ENCODE measurements around the gene PCBP2. TPM values are rescaled to one million over a fixed set of nuclear protein-coding genes. Genes with fewer than 3 reads are reported as not detected.

PCBP2 gene
- total and polyA plus RNA-seq, 4 donors = 510 to 688 (median 545) TPM

DNA sequence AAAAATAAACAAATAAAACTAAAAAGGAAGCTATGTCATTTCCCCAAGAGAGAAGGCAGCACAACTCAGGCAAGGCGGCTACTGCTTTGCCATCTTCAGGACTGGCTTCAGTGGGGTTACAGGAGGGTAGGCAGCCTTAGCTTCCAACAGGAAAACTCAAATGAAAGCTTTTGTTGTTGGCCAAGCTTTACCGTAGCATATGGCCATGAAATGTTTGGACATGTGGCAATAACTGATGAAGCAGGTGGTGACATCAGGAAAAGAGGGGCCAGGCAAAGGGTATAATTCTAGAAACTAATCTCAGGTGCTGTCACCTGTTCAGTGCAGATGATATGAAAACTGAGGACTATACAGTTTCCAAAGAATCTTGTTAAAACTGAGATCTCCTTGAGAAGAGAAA lies 78.2 kb downstream of the PCBP2 start:
- Histone ChIP-seq H3K27me3 (ENCODE audit: control insufficient read depth in 1 of 2, insufficient read depth in 2 of 2, low read length in 1 of 2) (no peaks in the 10 kb centered on the region), H3K9me3 (ENCODE audit: control insufficient read depth, low read length) (no peaks in the 10 kb centered on the region), H3K36me3 (ENCODE audit: control insufficient read depth in 1 of 2, insufficient read depth in 2 of 2, low read length in 1 of 2) (peaks cover 4 to 8% of the 10 kb centered on the region in 2 donors), H3K4me1 (ENCODE audit: control insufficient read depth in 1 of 2, insufficient read depth in 2 of 2, low read length in 2 of 2) (no peaks in the 10 kb centered on the region), H3K4me3 (ENCODE audit: low read length in 2 of 2) (no peak overlapping the region), H3K27ac (ENCODE audit: low read depth in 1 of 2, low read length in 2 of 2) (no peak overlapping the region)
- 92 to 95% methylated on average over 2 of the region's 2 CpGs for WGBS, 2 donors
- ATAC-seq (ENCODE audit: low FRiP score) = no peak
- intact Hi-C loops (cut with DNase I) = no loop called here
- no peak for DNase-seq

Other genes starting within 250 kb of the PCBP2 start
- gene ITGB7, start 244.9 kb upstream of the PCBP2 start, total RNA-seq = 1 to 10 TPM; 3.2 to 5.8 TPM
- gene ITGB7, start 244.9 kb upstream of the PCBP2 start, polyA plus RNA-seq = 1 to 10 TPM; 1.4 to 4.9 TPM
- 10 to 100 TPM; 32.7 to 63.9 TPM for gene RARG, start 219.9 kb upstream of the PCBP2 start, total RNA-seq
- gene RARG, start 219.9 kb upstream of the PCBP2 start, polyA plus RNA-seq = 10 to 100 TPM; 14.5 to 35.6 TPM
- gene ESPL1, start 183.8 kb upstream of the PCBP2 start, total RNA-seq = 1 to 10 TPM in 1 of 2 donors, under 1 TPM in 1; 0.49 to 2.8 TPM
- 1 to 10 TPM in 1 of 2 donors, under 1 TPM in 1; 0.38 to 2.5 TPM for gene ESPL1, start 183.8 kb upstream of the PCBP2 start, polyA plus RNA-seq
- 100 to 1,000 TPM; 386 to 452 TPM for gene PFDN5, start 156.6 kb upstream of the PCBP2 start, total RNA-seq
- 1,000 to 10,000 TPM; 1,642 to 3,916 TPM for gene PFDN5, start 156.6 kb upstream of the PCBP2 start, polyA plus RNA-seq
- 10 to 100 TPM; 32.7 to 43.6 TPM for gene MYG1, start 152.4 kb upstream of the PCBP2 start, total RNA-seq
- gene MYG1, start 152.4 kb upstream of the PCBP2 start, polyA plus RNA-seq = 100 to 1,000 TPM in 1 of 2 donors, 10 to 100 TPM in 1; 38.6 to 112 TPM
- 10 to 100 TPM; 33.3 to 45.3 TPM for gene AAAS, start 130.5 kb upstream of the PCBP2 start, total RNA-seq
- gene AAAS, start 130.5 kb upstream of the PCBP2 start, polyA plus RNA-seq = 100 to 1,000 TPM in 1 of 2 donors, 10 to 100 TPM in 1; 15.3 to 109 TPM
- gene SP7, start 115.7 kb upstream of the PCBP2 start, total RNA-seq = under 1 TPM in 1 of 2 donors, not detected in 1; 0.33 TPM
- not detected for gene SP7, start 115.7 kb upstream of the PCBP2 start, polyA plus RNA-seq
- 10 to 100 TPM; 63.3 to 83.1 TPM for gene SP1, start 71.9 kb upstream of the PCBP2 start, total RNA-seq
- gene SP1, start 71.9 kb upstream of the PCBP2 start, polyA plus RNA-seq = 10 to 100 TPM in 1 of 2 donors, 1 to 10 TPM in 1; 7.4 to 17.3 TPM
- not detected for gene AMHR2, start 28.2 kb upstream of the PCBP2 start, total RNA-seq
- under 1 TPM in 1 of 2 donors, not detected in 1; 0.26 TPM for gene AMHR2, start 28.2 kb upstream of the PCBP2 start, polyA plus RNA-seq
- gene PRR13, start 10.4 kb upstream of the PCBP2 start, total RNA-seq = 100 to 1,000 TPM in 1 of 2 donors, 10 to 100 TPM in 1; 94.6 to 104 TPM
- 100 to 1,000 TPM; 107 to 224 TPM for gene PRR13, start 10.4 kb upstream of the PCBP2 start, polyA plus RNA-seq
- 10 to 100 TPM; 21.2 to 44.5 TPM for gene MAP3K12, start 47.4 kb downstream of the PCBP2 start, total RNA-seq
- gene MAP3K12, start 47.4 kb downstream of the PCBP2 start, polyA plus RNA-seq = 10 to 100 TPM in 1 of 2 donors, 1 to 10 TPM in 1; 3.6 to 68.4 TPM
- 10 to 100 TPM; 11.5 to 22.5 TPM for gene TARBP2, start 49.2 kb downstream of the PCBP2 start, total RNA-seq
- gene TARBP2, start 49.2 kb downstream of the PCBP2 start, polyA plus RNA-seq = 10 to 100 TPM in 1 of 2 donors, 1 to 10 TPM in 1; 8.8 to 36.3 TPM
- gene NPFF, start 55.4 kb downstream of the PCBP2 start, total RNA-seq = not detected
- 10 to 100 TPM in 1 of 2 donors, 1 to 10 TPM in 1; 5.1 to 14.4 TPM for gene NPFF, start 55.4 kb downstream of the PCBP2 start, polyA plus RNA-seq
- gene ATF7, start 174.3 kb downstream of the PCBP2 start, total RNA-seq = 10 to 100 TPM; 68.4 to 73.5 TPM
- gene ATF7, start 174.3 kb downstream of the PCBP2 start, polyA plus RNA-seq = 10 to 100 TPM; 25.7 to 29.5 TPM
- 100 to 1,000 TPM; 152 to 183 TPM for gene ATP5MC2, start 224.0 kb downstream of the PCBP2 start, total RNA-seq
- 100 to 1,000 TPM; 389 to 390 TPM for gene ATP5MC2, start 224.0 kb downstream of the PCBP2 start, polyA plus RNA-seq